GM12891 (cell line): Measurements from ENCODE around the gene ABCC4.

Experiments used
- POLR2A ChIP-seq: IDR thresholded peaks from 2 replicates; pipeline ENCODE4 v1.6.1; 2011; ENCODE audit warnings: low read depth, low read length, control low read depth
- TAF1 ChIP-seq: IDR thresholded peaks from 2 replicates; pipeline ENCODE4 v1.6.1; 2011; ENCODE audit warnings: low read depth, low read length, control low read depth

- no peak for TF ChIP-seq POLR2A
- TF ChIP-seq TAF1 = no peak
Observed at GRCh38 chr13:95319551-95320274, 18.5 kb upstream of the ABCC4 start.
